Measurements from ENCODE around the gene KIT.

DNA sequence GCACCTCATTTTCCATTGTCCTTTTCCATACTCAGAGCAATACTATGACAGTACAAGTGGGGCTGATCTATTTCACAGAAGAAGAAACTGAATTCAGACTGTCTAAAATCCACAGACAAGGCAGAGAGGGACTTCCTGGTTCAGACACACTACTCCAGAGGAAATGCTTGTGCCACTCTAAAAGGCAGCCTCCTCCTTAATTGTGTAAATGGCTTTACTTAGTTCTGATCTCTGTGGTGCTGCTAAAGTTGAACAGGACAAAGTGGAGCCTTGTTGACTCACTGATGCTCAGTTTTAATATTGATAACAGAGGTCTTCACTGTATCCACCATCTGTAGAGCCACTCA, 122.4 kb downstream of the KIT start:
- TF ChIP-seq GATA2 (IDR thresholded peaks at IDR 0.05; ENCODE audit: low read depth, low read length) (no peak), GATA3 (IDR thresholded peaks at IDR 0.05; ENCODE audit: low read depth, low read length) (no peak)
